Measurements from ENCODE around the gene SNAPC4.

GRCh38 chr9:136424750-136425362, 24.9 kb upstream of the SNAPC4 start:
- TF ChIP-seq GATA2 (IDR thresholded peaks at IDR 0.05; ENCODE audit: low read depth, low read length) (no peak), GATA3 (IDR thresholded peaks at IDR 0.05; ENCODE audit: low read depth, low read length) (no peak)
